ENCODE results near the gene ADAMTS18. TPM values are rescaled to one million over a fixed set of nuclear protein-coding genes. Genes with fewer than 3 reads are reported as not detected.

The ADAMTS18 gene
- total RNA-seq, 2 experiments from 2014 or later: not detected

GRCh38 chr16:77306075-77306474, 128.8 kb downstream of the ADAMTS18 start:
- no peaks in the 10 kb centered on the region for H3K27me3 Mint-ChIP-seq (ENCODE audit: low read depth)
- H3K9me3 Mint-ChIP-seq (ENCODE audit: insufficient read depth): no peaks in the 10 kb centered on the region
- DNase-seq: no peak
- no peak overlapping the region for H3K27ac Mint-ChIP-seq
- no peak overlapping the region for H3K4me3 Mint-ChIP-seq
- CTCF ChIA-PET: no interaction called here
- POLR2A ChIA-PET: no interaction called here
- ATAC-seq: no peak
- H3K4me1 Mint-ChIP-seq (ENCODE audit: low read depth): no peaks in the 10 kb centered on the region
- H3K36me3 Mint-ChIP-seq (ENCODE audit: low read depth): no peaks in the 10 kb centered on the region

GRCh38 chr16:77304877-77305276, 130.0 kb downstream of the ADAMTS18 start:
- CTCF ChIA-PET: no interaction called here
- ATAC-seq (no peak), DNase-seq (no peak)
- Mint-ChIP-seq H3K9me3 (ENCODE audit: insufficient read depth) (no peaks in the 10 kb centered on the region), H3K36me3 (ENCODE audit: low read depth) (no peaks in the 10 kb centered on the region), H3K4me3 (no peak overlapping the region), H3K27ac (no peak overlapping the region), H3K4me1 (ENCODE audit: low read depth) (no peaks in the 10 kb centered on the region), H3K27me3 (ENCODE audit: low read depth) (no peaks in the 10 kb centered on the region)
- POLR2A ChIA-PET: no interaction called here

GRCh38 chr16:77304134-77304533, 130.7 kb downstream of the ADAMTS18 start:
- no peak for ATAC-seq
- ChIA-PET POLR2A (no interaction called here), CTCF (no interaction called here)
- no peaks in the 10 kb centered on the region for H3K4me1 Mint-ChIP-seq (ENCODE audit: low read depth)
- no peaks in the 10 kb centered on the region for H3K36me3 Mint-ChIP-seq (ENCODE audit: low read depth)
- H3K27me3 Mint-ChIP-seq (ENCODE audit: low read depth): no peaks in the 10 kb centered on the region
- DNase-seq: no peak
- no peak overlapping the region for H3K27ac Mint-ChIP-seq
- H3K4me3 Mint-ChIP-seq: no peak overlapping the region
- H3K9me3 Mint-ChIP-seq (ENCODE audit: insufficient read depth): no peaks in the 10 kb centered on the region

GRCh38 chr16:77302674-77303073, 132.2 kb downstream of the ADAMTS18 start:
- no peaks in the 10 kb centered on the region for H3K4me1 Mint-ChIP-seq (ENCODE audit: low read depth)
- no peaks in the 10 kb centered on the region for H3K9me3 Mint-ChIP-seq (ENCODE audit: insufficient read depth)
- no peak for DNase-seq
- H3K36me3 Mint-ChIP-seq (ENCODE audit: low read depth): no peaks in the 10 kb centered on the region
- H3K27ac Mint-ChIP-seq: no peak overlapping the region
- no peak for ATAC-seq
- ChIA-PET CTCF (no interaction called here), POLR2A (no interaction called here)
- no peak overlapping the region for H3K4me3 Mint-ChIP-seq
- H3K27me3 Mint-ChIP-seq (ENCODE audit: low read depth): no peaks in the 10 kb centered on the region

GRCh38 chr16:77302249-77302648, 132.6 kb downstream of the ADAMTS18 start:
- Mint-ChIP-seq H3K36me3 (ENCODE audit: low read depth) (no peaks in the 10 kb centered on the region), H3K4me3 (no peak overlapping the region), H3K27me3 (ENCODE audit: low read depth) (no peaks in the 10 kb centered on the region), H3K4me1 (ENCODE audit: low read depth) (no peaks in the 10 kb centered on the region), H3K9me3 (ENCODE audit: insufficient read depth) (no peaks in the 10 kb centered on the region), H3K27ac (no peak overlapping the region)
- no peak for ATAC-seq
- POLR2A ChIA-PET: no interaction called here
- CTCF ChIA-PET: no interaction called here
- DNase-seq: no peak

GRCh38 chr16:77300256-77300655, 134.6 kb downstream of the ADAMTS18 start:
- ChIA-PET CTCF (no interaction called here), POLR2A (no interaction called here)
- H3K36me3 Mint-ChIP-seq (ENCODE audit: low read depth): no peaks in the 10 kb centered on the region
- DNase-seq (no peak), ATAC-seq (no peak)
- no peaks in the 10 kb centered on the region for H3K27me3 Mint-ChIP-seq (ENCODE audit: low read depth)
- H3K27ac Mint-ChIP-seq: no peak overlapping the region
- H3K9me3 Mint-ChIP-seq (ENCODE audit: insufficient read depth): no peaks in the 10 kb centered on the region
- H3K4me1 Mint-ChIP-seq (ENCODE audit: low read depth): no peaks in the 10 kb centered on the region
- H3K4me3 Mint-ChIP-seq: no peak overlapping the region

- DNase-seq (no peak), ATAC-seq (no peak)
- H3K9me3 Mint-ChIP-seq (ENCODE audit: insufficient read depth): no peaks in the 10 kb centered on the region
- no peaks in the 10 kb centered on the region for H3K36me3 Mint-ChIP-seq (ENCODE audit: low read depth)
- ChIA-PET CTCF (no interaction called here), POLR2A (no interaction called here)
- no peak overlapping the region for H3K27ac Mint-ChIP-seq
- no peaks in the 10 kb centered on the region for H3K27me3 Mint-ChIP-seq (ENCODE audit: low read depth)
- H3K4me1 Mint-ChIP-seq (ENCODE audit: low read depth): no peaks in the 10 kb centered on the region
- H3K4me3 Mint-ChIP-seq: no peak overlapping the region
Measured at GRCh38 chr16:77299395-77299794, 135.4 kb downstream of the ADAMTS18 start.

- H3K4me1 Mint-ChIP-seq (ENCODE audit: low read depth): no peaks in the 10 kb centered on the region
- no peak overlapping the region for H3K4me3 Mint-ChIP-seq
- DNase-seq (no peak), ATAC-seq (no peak)
- POLR2A ChIA-PET: no interaction called here
- H3K36me3 Mint-ChIP-seq (ENCODE audit: low read depth): no peaks in the 10 kb centered on the region
- no peaks in the 10 kb centered on the region for H3K27me3 Mint-ChIP-seq (ENCODE audit: low read depth)
- H3K9me3 Mint-ChIP-seq (ENCODE audit: insufficient read depth): no peaks in the 10 kb centered on the region
- H3K27ac Mint-ChIP-seq: no peak overlapping the region
- CTCF ChIA-PET: no interaction called here
Measured at GRCh38 chr16:77298418-77299360, 136.1 kb downstream of the ADAMTS18 start.

GRCh38 chr16:77297996-77298395, 136.8 kb downstream of the ADAMTS18 start:
- Mint-ChIP-seq H3K9me3 (ENCODE audit: insufficient read depth) (no peaks in the 10 kb centered on the region), H3K27me3 (ENCODE audit: low read depth) (no peaks in the 10 kb centered on the region), H3K36me3 (ENCODE audit: low read depth) (no peaks in the 10 kb centered on the region), H3K4me3 (no peak overlapping the region), H3K27ac (no peak overlapping the region), H3K4me1 (ENCODE audit: low read depth) (no peaks in the 10 kb centered on the region)
- POLR2A ChIA-PET: no interaction called here
- CTCF ChIA-PET: no interaction called here
- ATAC-seq: no peak
- no peak for DNase-seq

- H3K4me1 Mint-ChIP-seq (ENCODE audit: low read depth): no peaks in the 10 kb centered on the region
- POLR2A ChIA-PET: no interaction called here
- no peak overlapping the region for H3K27ac Mint-ChIP-seq
- DNase-seq (no peak), ATAC-seq (no peak)
- H3K9me3 Mint-ChIP-seq (ENCODE audit: insufficient read depth): no peaks in the 10 kb centered on the region
- H3K27me3 Mint-ChIP-seq (ENCODE audit: low read depth): no peaks in the 10 kb centered on the region
- CTCF ChIA-PET: no interaction called here
- H3K36me3 Mint-ChIP-seq (ENCODE audit: low read depth): no peaks in the 10 kb centered on the region
- no peak overlapping the region for H3K4me3 Mint-ChIP-seq
Measured at GRCh38 chr16:77295896-77296295, 138.9 kb downstream of the ADAMTS18 start.

- Mint-ChIP-seq H3K4me1 (ENCODE audit: low read depth) (no peaks in the 10 kb centered on the region), H3K27me3 (ENCODE audit: low read depth) (no peaks in the 10 kb centered on the region), H3K36me3 (ENCODE audit: low read depth) (no peaks in the 10 kb centered on the region), H3K27ac (no peak overlapping the region), H3K9me3 (ENCODE audit: insufficient read depth) (no peaks in the 10 kb centered on the region), H3K4me3 (no peak overlapping the region)
- ChIA-PET CTCF (no interaction called here), POLR2A (no interaction called here)
- ATAC-seq (no peak), DNase-seq (no peak)
Measured at GRCh38 chr16:77290451-77291115, 144.3 kb downstream of the ADAMTS18 start.

- ChIA-PET CTCF (no interaction called here), POLR2A (no interaction called here)
- ATAC-seq: no peak
- H3K27me3 Mint-ChIP-seq (ENCODE audit: low read depth): no peaks in the 10 kb centered on the region
- no peak overlapping the region for H3K4me3 Mint-ChIP-seq
- H3K9me3 Mint-ChIP-seq (ENCODE audit: insufficient read depth): no peaks in the 10 kb centered on the region
- no peak overlapping the region for H3K27ac Mint-ChIP-seq
- no peaks in the 10 kb centered on the region for H3K4me1 Mint-ChIP-seq (ENCODE audit: low read depth)
- no peaks in the 10 kb centered on the region for H3K36me3 Mint-ChIP-seq (ENCODE audit: low read depth)
- no peak for DNase-seq
Measured at GRCh38 chr16:77289331-77289809, 145.5 kb downstream of the ADAMTS18 start.
